GM15510 (cell line): ENCODE measurements around the gene TNRC6B.

ENCODE experiments used
- POLR2A ChIP-seq: IDR thresholded peaks from 3 replicates; pipeline ENCODE4 v1.6.1; 2011; ENCODE audit warnings: borderline replicate concordance; ENCODE audit not compliant: insufficient read length; ENCODE audit errors: extremely low read depth

Gene TNRC6B

GRCh38 chr22:40199852-40200251 is 22.1 kb downstream of the TNRC6B start:
- no peak for TF ChIP-seq POLR2A

GRCh38 chr22:40200795-40201530 is 23.2 kb downstream of the TNRC6B start:
- TF ChIP-seq POLR2A, result no peak

- TF ChIP-seq POLR2A, result no peak
Observed at GRCh38 chr22:40202225-40202944, 24.7 kb downstream of the TNRC6B start.

- no peak for TF ChIP-seq POLR2A
Observed at GRCh38 chr22:40203572-40203971, 25.8 kb downstream of the TNRC6B start.

- TF ChIP-seq POLR2A, result no peak
Observed at GRCh38 chr22:40204321-40205116, 26.8 kb downstream of the TNRC6B start.

GRCh38 chr22:40206561-40206960 is 28.8 kb downstream of the TNRC6B start:
- TF ChIP-seq POLR2A, result no peak

GRCh38 chr22:40210818-40211217 is 33.1 kb downstream of the TNRC6B start:
- no peak for TF ChIP-seq POLR2A

- TF ChIP-seq POLR2A, result no peak
Observed at GRCh38 chr22:40211476-40212054, 33.8 kb downstream of the TNRC6B start.

GRCh38 chr22:40212121-40212520 is 34.4 kb downstream of the TNRC6B start:
- no peak for TF ChIP-seq POLR2A

GRCh38 chr22:40213478-40213877 is 35.8 kb downstream of the TNRC6B start:
- TF ChIP-seq POLR2A, result no peak

GRCh38 chr22:40215266-40215665 is 37.5 kb downstream of the TNRC6B start:
- no peak for TF ChIP-seq POLR2A

GRCh38 chr22:40216041-40216756 is 38.5 kb downstream of the TNRC6B start:
- no peak for TF ChIP-seq POLR2A

- no peak for TF ChIP-seq POLR2A
Observed at GRCh38 chr22:40218152-40218551, 40.4 kb downstream of the TNRC6B start.

- TF ChIP-seq POLR2A, result no peak
Observed at GRCh38 chr22:40218723-40219294, 41.1 kb downstream of the TNRC6B start.

- TF ChIP-seq POLR2A, result no peak
Observed at GRCh38 chr22:40220316-40221054, 42.8 kb downstream of the TNRC6B start.
